Activated T-helper 9 cell treated with anti-CD3 and anti-CD28 coated beads, Interleukin-2, amount 50 U/mL, for 16 hours (primary cell): Measurements from ENCODE around the gene SSNA1.
A peak's percentile ranks its signal among the peaks of the same experiment; 100 is the strongest.
"Not testable (repeated sequence)": the region's sequence is repeated elsewhere in the genome, so short reads cannot be mapped to it uniquely, and the experiment has no call there.

Experiments used
- DNase-seq: peaks from one replicate; pipeline ENCODE4 v3.0.0-alpha.2; 2020; ENCODE audit warnings: low read depth

Gene SSNA1

DNA sequence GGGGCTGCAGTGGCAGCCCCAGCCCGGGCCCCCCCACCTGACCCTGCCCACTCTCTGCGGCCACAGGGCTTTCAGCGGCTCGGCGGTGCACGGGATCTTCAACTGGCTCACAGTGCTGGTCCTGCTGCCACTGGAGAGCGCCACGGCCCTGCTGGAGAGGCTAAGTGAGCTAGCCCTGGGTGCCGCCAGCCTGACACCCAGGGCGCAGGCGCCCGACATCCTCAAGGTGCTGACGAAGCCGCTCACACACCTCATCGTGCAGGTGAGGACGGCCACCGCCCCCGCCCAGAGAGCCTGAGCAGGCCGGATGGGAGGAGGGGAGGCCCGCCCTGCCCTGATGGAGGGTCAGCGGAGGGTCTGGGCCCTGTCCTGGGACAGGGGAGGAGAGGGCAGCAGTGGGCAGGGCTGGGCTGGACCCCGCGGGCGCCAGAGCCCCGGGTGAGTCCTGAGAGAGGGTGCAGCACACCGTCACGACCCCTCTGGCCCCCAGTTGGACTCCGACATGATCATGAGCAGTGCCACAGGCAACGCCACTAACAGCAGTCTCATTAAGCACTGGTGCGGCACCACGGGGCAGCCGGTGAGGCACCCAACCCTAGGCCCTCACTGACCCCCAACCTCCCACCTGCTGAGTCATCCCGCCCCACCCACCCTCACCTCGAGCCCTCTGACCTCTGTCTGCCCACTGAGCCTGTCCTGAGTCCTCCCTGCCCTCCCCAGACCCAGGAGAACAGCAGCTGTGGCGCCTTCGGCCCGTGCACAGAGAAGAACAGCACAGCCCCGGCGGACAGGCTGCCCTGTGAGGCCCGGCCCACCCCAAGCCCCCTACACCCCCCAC, 44.9 kb downstream of the SSNA1 start:
- DNase-seq, result no peak

GRCh38 chr9:137234055-137234697, 45.7 kb downstream of the SSNA1 start:
- DNase-seq, result no peak

DNA sequence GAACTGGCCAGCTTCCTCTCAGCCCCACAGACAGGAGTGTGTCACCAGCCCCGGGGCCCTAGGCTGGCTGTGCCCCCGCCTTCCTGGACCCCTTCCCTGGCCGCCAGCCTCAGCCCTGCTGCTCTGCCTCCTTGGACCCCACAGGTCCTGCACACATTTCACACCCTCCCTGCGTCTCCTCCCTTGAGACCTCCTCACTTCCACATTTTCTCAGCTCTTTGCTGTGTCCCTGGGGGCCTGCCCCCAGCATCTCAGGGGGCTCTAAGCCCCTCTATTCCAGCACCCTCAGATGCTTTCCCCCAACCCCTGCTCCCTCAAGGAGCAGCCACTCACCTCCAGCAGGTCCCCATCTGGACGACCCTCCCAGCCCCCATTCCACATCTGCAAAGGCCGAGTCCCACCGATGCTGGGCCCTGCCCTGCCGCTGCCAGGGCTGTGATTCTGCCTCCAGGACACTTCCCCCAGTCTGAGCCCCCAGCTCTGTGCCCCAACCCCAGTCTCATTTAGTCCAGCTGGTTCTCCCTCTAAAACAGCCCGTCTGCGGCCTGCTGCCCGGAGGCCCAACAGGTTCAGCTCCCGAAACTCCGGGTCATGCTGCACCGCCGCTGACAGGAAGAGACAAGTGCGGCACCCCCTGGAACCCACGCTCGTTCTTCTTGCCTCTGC, 46.4 kb downstream of the SSNA1 start:
- DNase-seq, result no peak

DNA sequence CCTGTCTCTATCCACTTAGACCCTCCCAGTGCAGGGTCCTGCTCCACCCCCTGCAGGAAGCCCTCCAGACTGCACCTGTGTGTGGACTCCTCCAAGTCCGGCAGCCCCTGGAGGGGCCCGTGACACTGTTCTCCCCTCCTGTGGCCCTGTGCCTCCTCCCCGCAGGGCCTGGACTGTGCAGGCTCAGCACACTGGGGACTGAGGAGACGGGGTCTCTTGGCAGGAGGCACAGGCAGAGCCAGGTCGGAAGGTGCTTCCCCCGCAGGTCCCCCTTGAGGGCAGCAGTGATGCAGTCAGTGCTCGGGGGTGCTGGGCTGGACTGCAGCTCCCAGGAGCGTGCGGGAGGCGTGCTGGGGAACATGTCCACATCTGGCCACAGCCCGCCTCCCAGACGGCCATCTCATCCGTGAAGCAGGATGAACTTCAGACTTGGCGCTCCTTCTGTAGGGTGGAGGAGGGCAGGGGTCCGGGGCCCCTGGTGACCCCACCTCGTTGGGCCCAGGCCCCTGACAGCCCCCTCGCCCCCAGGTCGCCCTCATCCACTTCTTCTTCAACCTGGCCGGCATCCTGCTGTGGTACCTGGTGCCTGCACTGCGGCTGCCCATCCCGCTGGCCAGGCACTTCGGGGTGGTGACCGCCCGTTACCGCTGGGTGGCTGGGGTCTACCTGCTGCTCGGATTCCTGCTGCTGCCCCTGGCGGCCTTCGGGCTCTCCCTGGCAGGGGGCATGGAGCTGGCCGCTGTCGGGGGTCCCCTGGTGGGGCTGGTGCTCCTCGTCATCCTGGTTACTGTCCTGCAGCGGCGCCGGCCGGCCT, 47.2 kb downstream of the SSNA1 start:
- no peak for DNase-seq

DNA sequence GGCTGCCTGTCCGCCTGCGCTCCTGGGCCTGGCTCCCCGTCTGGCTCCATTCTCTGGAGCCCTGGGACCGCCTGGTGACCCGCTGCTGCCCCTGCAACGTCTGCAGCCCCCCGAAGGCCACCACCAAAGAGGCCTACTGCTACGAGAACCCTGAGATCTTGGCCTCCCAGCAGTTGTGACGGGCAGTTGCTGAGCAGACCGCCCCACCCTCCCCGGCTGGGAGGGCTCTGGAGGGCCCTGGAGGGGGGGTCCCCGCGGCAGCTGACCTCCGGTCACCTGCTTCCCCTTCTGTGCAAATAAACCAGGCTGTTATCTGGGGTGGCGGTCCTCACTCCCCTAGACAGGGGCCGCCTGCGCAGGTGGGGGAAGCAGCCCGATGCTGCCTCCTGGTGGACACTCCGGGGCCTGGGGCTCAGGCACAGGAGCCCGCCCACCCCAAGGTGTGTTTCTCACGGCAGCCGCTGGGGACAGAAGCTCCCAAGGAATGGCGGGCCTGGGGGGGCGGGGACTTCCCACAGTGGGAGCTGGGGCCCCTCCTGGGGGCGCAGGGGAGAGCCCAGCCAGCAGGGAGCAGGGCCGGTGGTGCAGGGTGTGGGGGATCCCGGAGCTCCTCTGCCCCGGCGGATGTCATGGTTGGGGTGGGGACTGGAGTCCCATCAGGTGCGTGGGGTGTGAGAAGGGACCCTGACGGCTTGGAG, 47.9 kb downstream of the SSNA1 start:
- peak; percentile 85 for DNase-seq

GRCh38 chr9:137236936-137237421, 48.5 kb downstream of the SSNA1 start:
- no peak for DNase-seq

GRCh38 chr9:137237759-137238726, 49.6 kb downstream of the SSNA1 start:
- DNase-seq, result no peak

DNA sequence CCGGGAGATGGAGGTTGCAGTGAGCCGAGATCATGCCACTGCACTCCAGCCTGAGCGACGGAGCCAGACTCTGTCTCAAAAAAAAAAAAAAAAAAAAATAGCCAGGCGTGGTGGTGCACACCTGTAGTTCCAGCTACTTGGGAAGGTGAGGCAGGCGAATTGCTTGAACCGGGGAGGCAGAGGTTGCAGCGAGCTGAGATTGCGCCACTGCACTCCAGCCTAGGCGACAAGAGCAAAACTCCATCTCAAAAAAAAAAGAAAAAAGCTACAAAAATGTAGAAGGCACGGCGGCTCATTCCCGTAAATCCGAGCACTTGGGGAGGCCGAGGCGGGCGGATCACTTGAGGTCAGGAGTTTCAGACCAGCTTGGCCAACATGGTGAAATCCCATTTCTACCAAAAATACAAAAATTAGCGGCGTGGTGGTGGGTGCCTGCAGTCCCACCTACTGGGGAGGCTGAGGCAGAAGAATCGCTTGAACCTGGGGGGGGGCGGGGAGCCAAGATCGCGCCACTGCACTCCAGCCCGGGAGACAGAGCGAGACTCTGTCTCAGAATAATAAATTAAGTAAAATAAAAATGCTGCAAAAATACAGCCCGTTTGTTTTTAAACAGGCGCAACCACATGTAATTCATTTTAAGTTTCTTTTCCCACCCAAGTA, 51.2 kb downstream of the SSNA1 start:
- DNase-seq, result not testable (repeated sequence)
